ENCODE data around the gene SYNE3. TPM values are rescaled to one million over a fixed set of nuclear protein-coding genes. Genes with fewer than 3 reads are reported as not detected.

Gene SYNE3
- total RNA-seq, 1 donor from 2014 or later = 27.0 TPM

DNA sequence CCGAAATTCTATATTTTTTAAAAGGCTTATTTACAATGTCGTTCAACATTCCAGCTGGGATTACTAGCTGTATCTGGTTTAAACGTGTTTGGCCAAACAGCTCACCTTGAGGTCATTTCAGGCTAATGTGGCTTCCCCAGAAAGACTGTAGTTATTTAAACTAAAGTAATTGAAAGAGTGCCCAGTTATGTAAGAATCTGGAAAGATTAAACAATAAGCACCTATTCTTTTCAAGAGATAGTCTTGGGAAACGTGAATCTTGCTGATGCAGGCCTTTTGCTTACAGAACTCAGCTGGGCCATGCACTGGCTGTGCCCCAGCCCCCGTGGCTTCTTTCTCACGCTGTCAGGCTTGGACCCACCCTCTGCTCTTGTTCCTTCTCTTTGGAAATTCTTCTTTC lies 42.8 kb upstream of the SYNE3 start:
- peaks cover 3% of the 10 kb centered on the region for H3K4me1 ChIP-seq
- no peak for TF ChIP-seq CTCF (IDR thresholded peaks at IDR 0.05)
- TF ChIP-seq POLR2AphosphoS5 (IDR thresholded peaks at IDR 0.05; ENCODE audit: insufficient read depth in 1 of 2, low read depth in 1 of 2) = no peak
- no peak for TF ChIP-seq POLR2A (IDR thresholded peaks at IDR 0.05)
- DNase-seq (ENCODE audit: extremely low spot score in 2 of 2) = no peak

DNA sequence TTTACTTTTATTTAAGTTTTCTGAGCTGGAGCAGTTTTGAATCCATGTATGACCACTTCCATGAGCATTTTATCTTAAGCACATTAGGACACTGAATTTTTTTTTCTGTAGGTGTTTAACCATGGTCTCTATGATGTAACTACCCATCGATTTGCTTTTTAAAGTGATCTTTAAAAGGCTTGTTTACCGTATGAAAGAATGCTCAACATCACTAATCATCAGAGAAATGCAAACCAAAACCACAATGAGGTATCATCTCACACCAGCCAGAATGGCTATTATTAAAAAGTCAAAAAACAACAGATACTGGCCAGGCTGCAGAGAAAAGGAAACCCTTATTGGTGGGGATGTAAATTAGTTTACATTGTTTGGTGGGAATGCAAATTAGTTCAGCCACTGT lies 41.4 kb upstream of the SYNE3 start:
- H3K27me3 ChIP-seq = no peaks in the 10 kb centered on the region
- no peaks in the 10 kb centered on the region for H3K9me3 ChIP-seq
- H3K4me3 ChIP-seq = no peak overlapping the region
- intact Hi-C loops (cut with DNase I) = loop anchor here (5.0 kb wide), 1 partner anchor 434 kb away; no protein-coding TSS in a partner anchor
- TF ChIP-seq POLR2AphosphoS5 (IDR thresholded peaks at IDR 0.05; ENCODE audit: insufficient read depth in 1 of 2, low read depth in 1 of 2) = no peak
- no peak for TF ChIP-seq POLR2A (IDR thresholded peaks at IDR 0.05)
- TF ChIP-seq CTCF (IDR thresholded peaks at IDR 0.05) = no peak
- no peak for DNase-seq (ENCODE audit: extremely low spot score in 2 of 2)
- no peak overlapping the region for H3K27ac ChIP-seq
- no peaks in the 10 kb centered on the region for H3K4me1 ChIP-seq
- no peaks in the 10 kb centered on the region for H3K36me3 ChIP-seq

More for the DNA sequence above, 42.8 kb upstream of the SYNE3 start:
- no peaks in the 10 kb centered on the region for H3K27me3 ChIP-seq
- intact Hi-C loops (cut with DNase I) = loop anchor here (5.0 kb wide), 1 partner anchor 433 kb away; no protein-coding TSS in a partner anchor
- no peaks in the 10 kb centered on the region for H3K9me3 ChIP-seq
- no peak overlapping the region for H3K27ac ChIP-seq
- no peak overlapping the region for H3K4me3 ChIP-seq
- H3K36me3 ChIP-seq = no peaks in the 10 kb centered on the region

- DNase-seq (ENCODE audit: extremely low spot score in 2 of 2) = no peak
- H3K4me1 ChIP-seq = no peaks in the 10 kb centered on the region
- intact Hi-C loops (cut with DNase I) = loop anchor here (5.0 kb wide), 1 partner anchor 435 kb away; no protein-coding TSS in a partner anchor
- no peaks in the 10 kb centered on the region for H3K36me3 ChIP-seq
- H3K9me3 ChIP-seq = no peaks in the 10 kb centered on the region
- H3K27me3 ChIP-seq = no peaks in the 10 kb centered on the region
- no peak overlapping the region for H3K27ac ChIP-seq
- TF ChIP-seq CTCF (IDR thresholded peaks at IDR 0.05) (no peak), POLR2AphosphoS5 (IDR thresholded peaks at IDR 0.05; ENCODE audit: insufficient read depth in 1 of 2, low read depth in 1 of 2) (no peak), POLR2A (IDR thresholded peaks at IDR 0.05) (no peak)
- no peak overlapping the region for H3K4me3 ChIP-seq
Measured at GRCh38 chr14:95557291-95557690, 40.8 kb upstream of the SYNE3 start.

- Histone ChIP-seq H3K9me3 (no peaks in the 10 kb centered on the region), H3K27ac (no peak overlapping the region), H3K27me3 (no peaks in the 10 kb centered on the region), H3K4me3 (no peak overlapping the region), H3K4me1 (no peaks in the 10 kb centered on the region), H3K36me3 (no peaks in the 10 kb centered on the region)
- intact Hi-C loops (cut with DNase I) = loop anchor here (5.0 kb wide), 1 partner anchor 437 kb away; no protein-coding TSS in a partner anchor
- no peak for TF ChIP-seq POLR2A (IDR thresholded peaks at IDR 0.05)
- no peak for TF ChIP-seq CTCF (IDR thresholded peaks at IDR 0.05)
- TF ChIP-seq POLR2AphosphoS5 (IDR thresholded peaks at IDR 0.05; ENCODE audit: insufficient read depth in 1 of 2, low read depth in 1 of 2) = no peak
- no peak for DNase-seq (ENCODE audit: extremely low spot score in 2 of 2)
Measured at GRCh38 chr14:95555053-95555452, 38.6 kb upstream of the SYNE3 start.

DNA sequence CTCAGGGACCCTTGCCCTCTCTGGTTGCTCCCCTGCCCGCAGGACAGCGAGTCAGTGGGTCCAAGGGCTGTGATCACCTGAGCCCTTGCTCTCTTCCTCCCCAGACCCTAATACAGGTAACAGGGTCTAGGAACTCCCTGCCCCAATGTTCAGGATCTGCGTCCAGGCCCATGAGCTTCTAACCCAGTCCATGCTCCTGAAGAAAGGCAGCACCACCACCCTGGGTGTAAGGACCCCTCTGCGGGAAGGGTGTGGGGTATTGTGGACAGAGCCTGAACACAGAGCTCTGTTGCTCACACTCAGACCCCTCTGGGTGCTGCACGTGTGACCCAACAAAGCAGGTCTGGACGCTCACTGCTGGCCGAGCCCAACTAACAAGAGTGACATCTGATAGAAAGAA lies 36.7 kb upstream of the SYNE3 start:
- TF ChIP-seq POLR2A (IDR thresholded peaks at IDR 0.05) = no peak
- TF ChIP-seq POLR2AphosphoS5 (IDR thresholded peaks at IDR 0.05; ENCODE audit: insufficient read depth in 1 of 2, low read depth in 1 of 2) = no peak
- TF ChIP-seq CTCF (IDR thresholded peaks at IDR 0.05) = no peak
- Histone ChIP-seq H3K9me3 (no peaks in the 10 kb centered on the region), H3K36me3 (no peaks in the 10 kb centered on the region), H3K27me3 (no peaks in the 10 kb centered on the region), H3K4me3 (no peak overlapping the region), H3K27ac (no peak overlapping the region), H3K4me1 (no peaks in the 10 kb centered on the region)
- no peak for DNase-seq (ENCODE audit: extremely low spot score in 2 of 2)
- intact Hi-C loops (cut with DNase I) = no loop called here

Measured in vagina (tissue), 2 donors.